GM21825 (cell line): Measurements from ENCODE around the gene BMPR1B.

Source experiments
- ATAC-seq: cut with Tn5 transposase; IDR thresholded peaks from one replicate; pipeline ENCODE4 v1.9.1; 2021; ENCODE audit warnings: mild to moderate bottlenecking, moderate library complexity; ENCODE audit not compliant: unreplicated experiment

The BMPR1B gene

DNA sequence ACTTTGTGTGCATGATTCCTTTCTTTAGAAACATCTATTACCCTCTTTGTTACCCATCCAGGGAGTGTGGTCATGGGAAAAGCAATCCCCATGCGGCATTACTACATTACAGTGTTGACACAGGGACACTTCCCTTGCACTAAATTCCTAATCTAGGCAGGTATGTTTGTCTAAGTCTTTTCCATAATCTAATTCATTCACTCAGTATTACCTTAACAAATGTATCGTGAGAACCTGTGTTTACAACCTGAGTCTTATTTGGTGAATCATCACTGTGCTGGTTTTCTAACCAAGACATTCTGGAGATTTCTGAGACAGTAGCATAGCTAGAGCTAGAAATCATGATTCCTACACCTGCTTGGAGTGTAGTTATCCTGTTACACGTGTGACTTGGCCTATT is 326.8 kb downstream of the BMPR1B start:
- ATAC-seq = no peak

DNA sequence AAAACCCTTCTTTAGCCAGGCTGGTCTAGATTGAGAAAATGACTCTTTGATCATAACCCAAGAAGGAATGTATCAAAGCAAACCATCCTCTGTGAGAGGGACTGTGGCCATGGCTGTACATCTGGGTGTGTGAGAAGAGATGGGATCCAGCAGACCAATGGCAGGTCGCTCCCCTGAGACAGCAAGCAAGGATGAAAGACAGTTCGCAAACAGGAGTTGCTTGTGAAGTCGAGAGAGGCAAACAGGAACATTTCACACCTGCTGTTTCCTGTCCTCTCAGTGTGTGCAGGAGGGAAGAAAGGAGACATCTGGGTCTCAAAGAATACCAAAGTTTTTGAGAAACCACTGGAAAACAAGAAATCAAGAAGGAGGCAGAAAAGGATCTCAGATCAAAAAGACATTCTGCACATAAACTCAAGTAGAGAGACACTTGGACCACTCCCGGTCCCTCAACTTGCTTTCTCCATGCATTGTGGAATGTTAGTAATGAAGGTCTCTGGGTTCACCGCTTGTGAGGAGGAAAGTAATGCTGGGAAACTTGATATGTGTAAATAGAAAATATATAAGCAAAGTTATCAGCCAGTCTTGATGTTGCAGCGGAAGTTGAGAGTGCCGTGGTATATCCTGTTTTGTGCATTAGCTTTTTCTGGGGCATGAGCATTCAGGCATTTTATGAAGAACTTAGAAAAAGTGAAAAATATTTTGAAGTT is 327.5 kb downstream of the BMPR1B start:
- no peak for ATAC-seq

DNA sequence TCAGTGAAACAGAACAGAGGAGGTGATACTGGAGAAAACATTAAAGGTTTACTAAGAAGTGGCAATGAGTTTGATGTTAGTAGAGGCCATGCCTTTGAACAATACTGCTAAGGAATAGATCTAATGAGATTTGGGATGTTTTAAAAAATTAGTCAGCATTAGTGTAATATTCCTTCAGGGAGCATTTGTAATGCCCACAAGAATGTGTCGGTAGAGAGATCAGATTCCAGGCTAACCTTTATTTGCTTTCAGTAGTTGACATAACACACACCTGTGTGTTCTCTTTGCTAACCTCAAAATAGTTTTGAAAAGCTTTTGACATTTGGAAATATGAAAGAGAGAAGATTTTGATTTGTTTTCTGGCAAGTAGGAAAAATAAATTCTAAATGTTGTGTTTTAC is 328.8 kb downstream of the BMPR1B start:
- no peak for ATAC-seq

DNA sequence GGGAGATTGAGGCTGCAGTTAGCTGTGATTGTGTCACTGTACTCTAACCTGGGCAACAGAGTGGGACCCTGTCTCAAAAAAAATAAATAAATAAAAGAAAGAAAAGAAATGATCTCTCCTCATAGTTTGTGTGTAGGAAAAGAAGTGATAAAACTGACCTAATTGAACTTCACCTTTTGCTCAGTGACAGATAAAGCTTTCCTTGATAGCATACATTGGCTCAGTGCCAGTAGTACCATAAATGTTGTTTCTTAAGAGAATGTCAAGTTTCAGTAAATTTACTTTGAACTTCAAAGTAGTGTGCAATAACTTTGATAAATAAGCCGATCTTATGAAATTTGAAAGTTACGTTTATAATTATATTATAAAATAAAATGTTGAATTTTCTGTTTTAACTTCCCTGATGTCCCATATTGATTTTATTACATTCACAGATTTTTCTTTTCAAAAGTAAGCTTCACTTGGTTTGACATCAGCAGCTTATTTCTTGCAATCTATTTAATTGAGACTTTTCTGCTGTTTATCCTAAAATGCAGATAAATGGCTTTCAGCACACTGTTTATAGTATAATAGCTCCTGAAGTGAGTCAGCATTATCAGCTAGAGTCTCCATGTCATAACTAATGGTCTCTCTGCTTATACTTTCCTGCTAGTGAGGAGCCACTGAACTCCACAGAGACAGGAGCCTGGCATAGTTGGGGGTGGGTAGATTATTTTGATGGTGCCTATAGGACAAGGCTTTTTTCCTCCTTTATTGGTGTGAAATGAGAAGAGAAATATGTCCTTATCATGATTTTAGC is 330.1 kb downstream of the BMPR1B start:
- no peak for ATAC-seq

DNA sequence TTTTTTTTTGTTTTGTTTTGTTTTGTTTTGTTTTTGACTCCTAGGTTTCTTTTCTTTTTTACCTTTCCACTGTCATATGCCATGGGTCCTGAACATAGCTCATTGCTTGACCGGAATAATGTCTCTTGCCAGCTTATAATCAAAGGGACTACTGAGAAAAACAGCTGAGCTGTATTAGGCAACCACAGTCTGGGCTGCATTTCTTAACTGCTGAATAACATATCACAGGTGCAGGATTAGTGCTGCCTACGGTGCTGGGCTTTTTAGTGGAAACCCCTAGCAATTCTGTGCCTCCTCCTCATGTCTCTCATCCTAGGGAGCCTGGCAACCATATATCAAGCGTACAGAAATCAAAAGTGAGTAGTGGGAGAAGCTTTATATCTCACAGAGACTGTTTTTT is 333.5 kb downstream of the BMPR1B start:
- no peak for ATAC-seq

DNA sequence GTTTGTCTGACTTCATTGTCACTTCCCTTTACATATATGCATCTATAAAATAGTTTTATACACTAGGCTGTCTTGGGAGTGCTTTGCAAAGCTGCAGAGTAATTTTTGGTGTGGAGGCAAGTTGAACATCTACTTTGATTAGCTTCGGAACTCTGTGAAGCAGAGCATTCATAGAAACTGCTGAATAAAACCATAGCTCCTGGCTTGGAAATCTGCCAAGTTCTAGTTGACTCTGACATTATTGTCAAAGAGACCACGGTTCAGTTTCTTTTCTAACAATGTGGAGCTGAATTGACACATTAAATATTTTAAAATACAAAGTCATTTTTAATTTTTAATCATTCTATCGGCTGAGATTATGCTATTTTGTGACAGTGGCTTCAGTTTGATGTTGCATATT is 335.0 kb downstream of the BMPR1B start:
- no peak for ATAC-seq

DNA sequence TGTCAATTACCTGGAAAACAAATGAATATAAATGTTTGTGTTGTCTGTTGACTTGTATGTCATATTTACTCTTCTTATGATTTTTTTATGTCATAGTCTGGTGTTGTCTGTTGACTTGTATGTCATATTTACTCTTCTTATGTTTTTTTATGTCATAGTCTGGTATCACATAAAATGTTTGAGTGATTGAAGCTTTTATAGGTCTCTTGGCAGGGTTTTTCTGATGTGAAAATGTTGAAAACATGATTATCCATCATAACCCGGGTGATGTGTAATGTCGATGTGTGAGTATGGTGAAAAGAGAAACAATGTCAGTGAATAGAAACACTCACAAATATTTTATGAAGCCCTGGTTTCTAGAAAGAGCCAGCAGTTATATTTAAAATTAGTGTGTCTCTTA is 335.7 kb downstream of the BMPR1B start:
- no peak for ATAC-seq

DNA sequence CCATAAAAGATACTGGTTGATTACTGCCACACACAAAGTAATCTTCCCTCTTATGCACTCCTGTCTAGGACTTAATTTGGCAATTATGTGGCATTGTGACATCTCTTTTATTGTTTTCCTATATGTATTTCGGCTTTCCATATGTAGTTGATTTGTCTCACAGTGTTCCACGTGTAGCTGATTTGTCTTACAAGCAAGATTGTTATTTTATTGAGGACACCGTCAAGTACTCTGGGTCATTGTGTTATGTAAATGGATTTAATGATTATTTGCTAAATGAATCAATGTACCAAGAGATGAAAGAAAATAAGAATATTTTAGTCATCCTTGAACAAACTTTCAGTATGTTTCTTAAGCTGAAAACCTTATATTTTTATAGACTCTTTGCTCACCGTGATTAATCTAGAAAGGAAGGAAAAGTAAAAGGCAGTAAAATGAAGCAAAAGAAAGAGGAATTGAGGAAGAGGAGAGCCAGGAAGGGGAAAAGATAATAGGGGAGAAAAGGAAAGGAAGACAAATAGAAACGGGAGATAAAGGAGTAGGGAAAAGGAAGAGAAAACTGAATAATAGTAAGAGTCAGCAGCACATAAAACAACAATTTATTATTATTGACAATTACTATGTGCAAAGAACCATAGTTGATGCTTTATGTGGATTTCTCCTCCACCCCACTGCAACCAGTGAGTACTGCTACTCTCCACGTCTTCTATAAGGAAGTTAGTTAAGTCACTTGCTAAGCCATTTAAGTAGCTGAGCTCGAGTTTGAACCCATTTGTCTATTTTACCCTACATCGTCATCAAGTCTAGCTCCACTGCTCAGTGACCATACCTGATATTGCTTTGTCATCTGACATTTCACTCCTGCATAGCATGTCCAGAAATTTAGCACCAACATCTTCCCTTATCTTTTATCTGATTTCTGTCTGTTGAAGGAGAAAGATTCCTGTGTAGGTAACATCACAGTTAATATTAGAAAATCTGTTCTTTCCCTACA is 336.5 kb downstream of the BMPR1B start:
- no peak for ATAC-seq

DNA sequence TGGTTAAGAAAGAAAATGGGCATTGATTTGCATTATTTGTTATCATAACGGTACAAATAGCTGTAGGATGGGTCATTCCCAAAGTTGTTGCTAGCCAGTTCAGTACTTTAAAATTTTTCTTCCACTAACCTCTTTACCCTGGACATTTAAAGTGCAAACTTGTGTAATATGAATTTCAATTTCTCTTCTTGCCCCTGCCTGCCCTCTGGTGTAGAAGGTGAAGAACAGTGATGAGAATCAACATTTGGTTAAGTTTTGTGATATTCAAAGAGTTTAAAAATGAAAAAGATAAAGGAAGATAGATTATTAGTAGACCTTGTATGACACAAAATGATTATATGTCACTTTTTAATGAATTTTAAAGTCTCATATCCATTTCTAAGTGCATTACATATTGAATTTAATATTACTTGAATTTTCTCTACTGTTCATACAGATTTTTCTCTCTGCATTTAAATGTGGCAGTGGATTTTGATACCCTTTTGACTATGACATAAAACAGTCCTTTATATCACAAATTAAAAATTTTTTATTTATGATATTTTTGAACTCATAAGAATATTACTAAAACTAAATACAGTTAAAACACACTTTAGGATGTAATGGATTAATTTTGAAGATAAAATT is 337.7 kb downstream of the BMPR1B start:
- ATAC-seq = no peak

DNA sequence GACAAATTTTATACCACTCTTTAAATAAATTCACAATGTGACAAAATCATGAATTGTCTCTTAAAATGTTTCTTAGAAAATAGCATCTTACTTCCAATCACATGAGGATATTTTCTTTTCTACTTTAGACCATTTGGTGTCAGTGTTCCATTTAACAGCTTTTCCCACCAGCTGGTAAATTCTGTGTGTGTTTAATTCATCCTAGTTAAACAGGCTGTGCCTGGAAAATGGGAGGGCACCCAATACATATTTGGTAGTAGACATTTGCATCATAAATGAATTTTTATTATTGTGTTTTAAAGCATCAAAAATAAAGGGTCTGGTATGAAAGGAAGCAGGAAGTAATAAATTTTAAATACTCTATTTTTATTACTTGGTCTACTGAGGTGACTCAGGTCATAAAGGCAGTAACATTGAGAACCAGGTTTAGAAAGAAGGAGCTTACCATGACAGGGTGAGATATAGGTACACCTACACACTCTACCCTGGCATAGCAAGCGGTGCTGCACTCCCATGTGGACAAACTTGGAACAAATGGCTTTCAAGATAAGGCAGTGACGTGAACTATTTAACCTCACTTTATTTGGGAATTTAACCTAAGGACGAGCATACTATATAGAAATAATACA is 344.5 kb downstream of the BMPR1B start:
- no peak for ATAC-seq

DNA sequence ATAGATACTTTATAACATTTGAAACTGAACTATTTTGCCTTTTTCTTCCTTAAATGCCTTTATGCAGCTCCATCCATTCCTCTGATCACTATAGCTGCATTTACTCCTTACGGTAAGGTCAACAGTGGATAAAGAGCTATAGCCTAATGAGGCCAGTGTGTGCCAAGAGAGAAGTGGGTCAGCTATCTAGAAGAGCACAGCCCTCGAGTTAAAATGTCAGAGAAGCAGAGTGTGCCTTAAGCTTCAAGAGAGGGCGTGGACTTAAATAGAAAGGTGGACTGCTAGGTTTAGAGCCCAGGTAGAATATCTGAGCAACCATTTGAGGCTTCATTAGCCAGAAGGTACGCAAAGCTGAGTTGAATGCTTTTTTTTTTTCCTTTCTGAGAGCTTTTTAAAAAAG is 347.4 kb downstream of the BMPR1B start:
- ATAC-seq = no peak

DNA sequence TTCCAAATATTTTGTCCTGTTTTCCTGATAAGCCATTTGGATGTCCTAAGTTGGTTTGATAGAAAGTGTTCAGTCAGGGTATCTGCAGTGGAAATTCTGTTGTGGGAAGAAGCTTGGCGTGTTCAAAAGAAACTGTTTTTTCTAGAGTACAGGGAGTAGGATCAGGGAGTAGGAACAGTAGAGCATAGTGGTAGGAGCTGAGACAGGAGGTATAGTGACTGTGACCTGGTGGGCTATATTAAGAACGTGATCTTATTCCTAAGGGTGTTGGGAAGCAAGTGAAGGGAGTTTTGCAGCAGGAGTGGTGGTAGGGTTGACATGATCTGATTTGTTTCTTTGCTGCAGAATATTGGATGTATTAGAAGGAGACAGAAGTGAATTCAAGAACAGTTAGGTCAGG is 348.2 kb downstream of the BMPR1B start:
- ATAC-seq = no peak

DNA sequence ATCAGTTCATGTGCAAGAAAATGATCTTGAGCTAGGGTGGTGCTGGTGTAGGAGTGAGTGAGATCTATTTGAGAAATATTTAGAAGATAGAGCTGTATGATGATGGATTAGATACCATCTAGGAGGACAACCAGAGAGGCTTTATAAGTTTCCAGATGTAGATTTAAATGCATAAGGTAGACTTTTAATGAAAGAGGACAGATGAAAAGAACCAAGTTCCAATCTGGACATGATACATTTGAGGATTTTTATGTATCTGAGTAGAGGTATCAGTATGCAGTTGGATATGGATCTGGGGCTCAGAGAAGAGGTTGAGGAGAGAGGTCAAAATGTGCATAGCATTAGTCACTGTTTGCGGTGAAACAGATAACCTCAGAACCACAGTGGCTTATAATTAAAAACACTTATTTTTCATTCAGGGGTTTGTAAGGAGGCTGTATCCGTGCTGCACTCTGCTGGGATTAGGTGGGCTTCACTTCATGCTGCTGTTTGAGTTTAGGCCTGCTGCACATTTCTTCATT is 348.7 kb downstream of the BMPR1B start:
- ATAC-seq = no peak

DNA sequence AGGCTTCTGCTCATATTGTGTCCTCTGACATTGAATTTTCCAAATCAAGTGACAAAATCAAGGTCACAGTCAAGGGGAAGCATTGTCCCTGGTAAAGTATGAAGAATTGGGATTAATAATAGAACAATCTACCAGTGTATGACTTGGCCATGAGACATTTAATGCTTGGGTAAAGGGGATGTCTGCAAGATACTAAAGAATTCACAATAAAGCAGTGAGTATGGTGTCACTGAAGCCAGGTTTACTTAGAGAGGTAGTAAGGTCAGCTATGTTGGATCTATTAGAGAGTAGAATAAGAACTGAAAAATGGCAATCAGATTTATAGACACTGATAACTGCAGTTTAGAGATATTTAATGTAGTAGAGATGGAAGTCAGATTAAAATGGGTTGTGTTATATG is 349.2 kb downstream of the BMPR1B start:
- no peak for ATAC-seq

DNA sequence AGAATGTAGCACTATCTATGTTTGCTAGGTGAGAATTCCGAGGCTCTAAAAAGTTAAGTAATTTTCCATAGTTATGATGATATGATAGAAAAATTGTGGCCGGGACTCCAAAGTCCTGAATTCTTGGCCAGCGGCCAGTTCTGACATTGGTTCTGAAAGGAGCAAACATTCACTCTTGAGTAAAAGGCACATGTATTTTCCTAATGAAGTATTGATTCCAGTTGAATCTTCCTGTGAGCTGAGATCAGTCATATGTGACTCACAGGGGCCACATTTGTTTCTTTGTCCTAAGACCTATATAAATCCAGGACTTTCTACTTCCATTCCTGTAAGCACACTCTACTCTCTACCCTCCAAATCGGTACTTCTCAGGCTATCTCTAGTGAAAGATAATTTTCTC is 349.9 kb downstream of the BMPR1B start:
- no peak for ATAC-seq

DNA sequence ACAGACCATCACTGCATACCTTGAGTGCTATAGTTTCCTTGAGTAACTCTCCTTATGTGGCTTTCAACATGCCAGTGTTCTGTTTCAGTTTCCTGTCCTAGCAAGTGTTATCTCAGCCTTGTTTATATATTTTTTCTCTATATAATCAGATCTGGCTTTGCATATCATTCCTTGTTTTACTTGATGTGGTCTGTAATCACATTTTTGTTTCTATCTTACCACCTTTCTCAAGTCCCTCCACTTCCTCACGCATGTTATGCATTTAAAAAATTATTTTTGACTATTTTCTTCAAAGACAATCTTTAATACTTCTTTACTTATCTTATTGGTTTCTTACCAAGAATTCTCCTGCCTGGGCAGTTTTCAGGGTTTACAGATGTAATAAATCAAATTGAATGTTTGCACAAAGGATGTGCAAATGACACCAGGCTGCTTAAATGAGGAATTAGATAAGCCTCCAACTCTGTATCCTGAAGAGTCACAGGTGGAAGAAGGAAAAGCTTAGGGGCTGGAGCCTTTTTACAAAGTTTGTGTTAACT is 351.2 kb downstream of the BMPR1B start:
- no peak for ATAC-seq

DNA sequence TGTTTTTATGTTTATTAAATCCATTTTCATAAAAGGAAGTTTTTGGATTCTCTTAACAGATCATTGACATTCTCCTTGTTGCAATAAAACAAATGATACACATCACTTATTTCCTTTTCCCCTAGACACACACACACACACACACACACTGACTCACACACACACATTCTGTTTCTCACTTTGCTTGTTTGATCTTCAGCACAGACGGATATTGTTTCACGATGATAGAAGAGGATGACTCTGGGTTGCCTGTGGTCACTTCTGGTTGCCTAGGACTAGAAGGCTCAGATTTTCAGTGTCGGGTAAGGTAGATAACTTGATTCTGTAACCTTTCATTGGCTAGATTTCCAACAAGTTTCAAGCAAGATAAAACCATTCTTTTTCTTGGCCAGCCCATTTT is 356.8 kb downstream of the BMPR1B start:
- ATAC-seq = no peak

DNA sequence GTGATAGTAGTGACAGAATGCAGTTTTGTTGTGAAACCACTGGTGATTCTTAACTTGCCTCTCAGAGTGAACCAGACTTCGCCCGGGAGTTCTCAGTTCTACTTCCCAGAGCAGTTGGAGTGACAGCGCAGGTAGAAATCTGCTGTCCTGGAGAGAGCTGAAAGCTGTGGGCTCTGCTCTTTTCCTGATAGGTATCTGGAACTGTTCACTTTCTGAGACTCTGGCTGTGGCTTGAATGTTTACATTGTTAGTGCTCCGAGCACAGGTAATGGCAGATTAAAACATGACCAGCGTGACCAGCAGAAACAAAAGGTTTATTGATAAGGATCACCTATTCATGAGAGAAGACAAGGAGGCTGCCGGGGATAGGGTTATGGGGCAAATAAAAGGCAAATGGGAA is 360.7 kb downstream of the BMPR1B start:
- no peak for ATAC-seq

DNA sequence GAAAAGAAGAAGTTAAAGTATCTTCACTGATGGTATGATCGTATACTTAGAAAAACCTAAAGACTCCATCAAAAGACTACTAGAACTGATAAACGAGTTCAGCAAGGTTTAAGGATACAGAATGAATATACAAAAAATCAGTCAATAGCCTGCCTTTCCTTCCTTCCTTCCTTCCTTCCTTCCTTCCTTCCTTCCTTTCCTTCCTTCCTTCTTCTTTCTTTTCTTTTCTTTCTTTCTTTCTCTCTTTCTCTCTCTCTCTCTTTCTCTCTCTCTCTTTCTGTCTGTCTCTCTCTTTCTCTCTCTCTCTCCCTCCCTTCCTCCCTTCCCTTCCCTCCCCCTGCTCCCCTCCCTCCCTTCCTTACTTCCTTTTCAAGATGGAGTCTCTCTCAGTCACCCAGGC is 362.7 kb downstream of the BMPR1B start:
- ATAC-seq = no peak

DNA sequence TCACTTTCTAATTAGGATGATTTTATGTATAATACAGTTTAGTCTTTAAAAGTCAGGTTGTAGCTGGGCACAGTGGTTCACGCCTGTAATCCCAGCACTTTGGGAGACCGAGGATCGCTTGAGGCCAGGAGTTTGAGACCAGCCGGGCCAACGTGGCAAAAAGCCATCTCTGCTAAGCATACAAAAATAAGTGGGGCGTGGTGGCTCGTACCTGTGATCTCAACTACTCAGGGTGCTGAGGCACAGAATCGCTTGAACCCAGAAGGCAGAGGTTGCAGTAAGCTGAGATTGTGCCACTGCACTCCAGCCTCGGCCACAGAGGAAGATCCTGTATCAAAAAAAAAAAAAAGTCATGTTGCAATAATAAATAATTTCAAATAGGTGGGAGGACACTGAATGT is 364.2 kb downstream of the BMPR1B start:
- no peak for ATAC-seq
